HG02884 (cell line): ENCODE measurements around the gene DPYD.
A peak's percentile ranks its signal among the peaks of the same experiment; 100 is the strongest.

Experiments
- ATAC-seq: cut with Tn5 transposase; IDR thresholded peaks from one replicate; pipeline ENCODE4 v1.9.1; 2021; ENCODE audit warnings: mild to moderate bottlenecking, moderate library complexity; ENCODE audit not compliant: unreplicated experiment

Gene DPYD

DNA sequence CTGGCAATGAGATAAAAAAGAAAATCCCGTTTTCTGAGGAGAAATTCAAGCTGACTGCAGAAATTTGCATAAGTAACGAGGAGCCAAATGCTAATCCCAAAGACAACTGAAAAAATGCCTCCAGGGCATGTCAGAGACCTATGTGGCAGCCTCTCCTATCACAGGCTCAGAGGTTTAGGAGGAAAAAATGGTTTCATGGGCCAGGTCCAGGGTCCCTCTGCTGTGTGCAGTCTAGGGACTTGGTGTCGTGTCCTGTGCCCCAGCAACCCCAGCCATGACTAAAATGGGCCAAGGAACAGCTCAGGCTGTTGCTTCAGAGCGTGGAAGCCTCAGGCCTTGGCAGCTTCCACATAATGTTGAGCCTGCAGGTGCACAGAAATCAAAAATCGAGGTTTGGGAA, 456.5 kb downstream of the DPYD start:
- ATAC-seq: no peak

DNA sequence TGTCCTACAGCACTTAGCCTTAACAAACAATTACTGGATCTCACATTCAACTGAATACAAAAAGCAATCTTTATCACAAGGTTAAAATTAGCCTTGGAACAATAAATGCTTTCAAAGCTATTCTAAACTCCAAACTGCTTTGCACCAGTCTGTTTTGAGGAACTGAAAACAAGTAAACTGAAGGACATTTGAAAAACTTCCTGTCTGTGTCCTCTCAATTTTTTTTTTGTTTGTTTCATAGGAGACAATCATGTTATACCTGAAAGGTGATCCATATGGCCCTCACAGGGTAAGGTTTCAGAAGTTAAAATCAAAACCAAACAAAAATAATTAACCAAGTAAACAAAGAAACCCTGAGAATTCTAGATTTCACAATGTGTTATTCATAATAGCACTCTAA, 459.1 kb downstream of the DPYD start:
- ATAC-seq: peak; percentile 86

DNA sequence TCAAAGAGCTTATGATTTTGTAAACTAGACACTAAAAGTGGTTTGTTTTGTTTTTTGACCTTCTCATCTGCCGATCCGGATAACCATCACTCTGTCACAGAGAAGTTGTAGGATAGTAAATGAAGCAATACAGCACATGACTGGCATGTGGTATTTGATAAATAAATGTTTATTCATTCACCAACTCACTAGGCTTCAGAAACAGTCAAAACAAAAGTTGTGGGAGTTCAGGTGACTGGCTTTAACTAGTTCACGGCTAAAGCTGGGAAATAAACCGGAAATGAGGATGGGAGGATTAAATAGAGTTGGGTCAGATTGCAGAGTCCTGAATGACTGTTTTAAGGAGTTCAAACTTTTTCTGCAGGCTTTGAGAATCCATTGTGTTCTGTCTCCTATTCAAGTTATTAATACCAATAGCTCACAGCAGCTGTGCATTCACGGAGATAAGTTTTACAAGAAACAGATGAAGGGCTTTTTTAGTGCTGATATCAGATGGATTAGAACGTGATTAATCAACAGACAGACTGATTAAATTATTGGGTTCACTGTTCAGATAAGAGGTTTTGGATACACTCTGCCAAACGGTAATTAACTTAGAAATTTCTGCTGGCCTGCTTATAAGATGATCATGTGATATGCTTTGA, 463.3 kb downstream of the DPYD start:
- ATAC-seq: no peak

GRCh38 chr1:97451944-97452343, 468.9 kb downstream of the DPYD start:
- no peak for ATAC-seq

DNA sequence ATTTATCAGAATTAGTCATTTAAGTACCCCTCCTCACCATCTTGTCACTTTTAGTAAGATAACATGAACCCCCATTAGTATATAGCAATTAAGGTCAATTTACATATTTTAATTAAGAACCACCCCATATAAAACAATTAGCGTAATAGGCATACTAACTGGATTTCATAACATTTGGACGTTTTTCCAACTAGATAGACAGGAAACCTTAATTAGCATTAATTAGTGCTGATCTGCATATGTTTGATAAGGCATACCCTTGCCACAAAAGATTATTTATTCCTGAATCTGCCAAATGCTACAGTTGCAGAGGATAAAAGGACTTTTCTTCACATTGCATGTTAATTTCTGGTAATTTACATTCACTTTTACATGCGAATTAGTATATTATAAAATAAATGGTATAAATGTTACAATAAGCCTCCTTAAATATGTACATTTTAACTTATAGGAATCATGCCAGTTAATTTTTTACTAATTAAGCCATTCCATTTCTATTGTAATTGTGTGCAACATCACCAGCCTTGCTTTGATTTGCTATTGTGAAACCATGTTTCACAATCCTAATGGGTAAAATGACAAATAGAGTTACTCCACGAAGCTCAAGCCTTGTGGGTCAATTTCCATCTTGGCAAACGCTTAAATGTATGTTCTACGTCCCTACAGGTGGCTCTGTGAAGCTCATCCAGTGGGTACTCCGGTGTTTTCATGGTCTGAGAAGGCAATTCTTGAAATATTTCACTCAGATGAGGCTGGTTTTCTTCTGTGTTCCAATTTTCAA, 469.6 kb downstream of the DPYD start:
- no peak for ATAC-seq

- ATAC-seq: no peak
Observed at GRCh38 chr1:97441966-97442365, 478.9 kb downstream of the DPYD start.

DNA sequence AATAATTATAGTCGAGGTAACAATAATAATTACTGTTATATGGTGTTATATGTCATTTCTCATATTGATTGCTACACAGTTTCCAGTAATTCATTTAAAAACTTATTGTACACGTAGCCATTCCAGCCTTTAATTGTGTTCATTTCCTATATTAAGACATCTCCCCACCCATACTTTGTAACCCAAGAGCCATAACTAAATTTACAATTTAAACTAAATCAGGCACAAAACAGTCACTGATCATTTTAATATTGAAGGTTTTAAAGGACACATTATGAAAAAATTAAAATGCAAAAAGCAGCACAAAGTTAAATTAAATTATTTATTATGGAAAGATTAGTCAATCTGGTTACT, 487.0 kb downstream of the DPYD start:
- ATAC-seq: no peak

- ATAC-seq: no peak
Observed at GRCh38 chr1:97433094-97433823, 487.6 kb downstream of the DPYD start.

DNA sequence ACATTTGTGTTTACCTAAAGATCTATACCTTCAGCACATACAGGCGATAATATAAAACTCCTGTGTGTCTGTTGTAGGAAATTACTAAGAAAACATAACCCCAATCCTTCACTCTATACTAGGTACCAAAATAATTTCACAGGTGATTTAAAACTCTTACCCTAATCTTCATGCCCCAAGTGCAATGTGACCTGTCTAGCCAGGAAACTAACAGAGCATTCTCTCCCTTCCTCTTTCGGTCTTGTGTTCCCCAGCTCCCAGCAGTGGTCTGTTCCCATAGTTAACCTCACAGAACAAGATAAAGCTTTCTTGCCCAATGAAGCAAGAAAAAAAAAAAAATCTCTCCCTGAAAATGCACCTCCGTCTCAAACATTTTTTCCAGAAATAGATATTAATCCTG, 493.5 kb downstream of the DPYD start:
- no peak for ATAC-seq

DNA sequence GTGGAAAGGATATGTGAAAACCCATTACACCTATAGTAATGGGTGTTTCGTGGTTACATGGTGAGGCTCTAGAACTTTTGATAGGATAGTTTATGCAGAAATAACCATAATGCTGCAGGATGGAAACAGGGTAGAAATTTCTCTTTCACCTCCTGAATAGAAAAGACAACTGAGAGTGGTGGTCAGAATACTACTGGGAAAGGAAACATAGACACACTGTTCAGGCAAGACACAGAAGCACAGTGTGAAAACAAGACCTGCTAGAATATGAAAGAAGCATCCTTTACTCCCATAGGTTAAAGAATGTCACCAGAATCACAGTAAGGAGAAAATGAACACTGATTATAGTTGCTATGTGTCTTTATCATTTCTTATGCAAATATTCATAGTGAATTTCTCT, 496.6 kb downstream of the DPYD start:
- no peak for ATAC-seq

- ATAC-seq: no peak
Observed at GRCh38 chr1:97423403-97423802, 497.4 kb downstream of the DPYD start.

GRCh38 chr1:97417661-97418060, 503.2 kb downstream of the DPYD start:
- ATAC-seq: no peak

- no peak for ATAC-seq
Observed at GRCh38 chr1:97414682-97415312, 506.0 kb downstream of the DPYD start.

GRCh38 chr1:97412737-97413136, 508.1 kb downstream of the DPYD start:
- ATAC-seq: no peak

DNA sequence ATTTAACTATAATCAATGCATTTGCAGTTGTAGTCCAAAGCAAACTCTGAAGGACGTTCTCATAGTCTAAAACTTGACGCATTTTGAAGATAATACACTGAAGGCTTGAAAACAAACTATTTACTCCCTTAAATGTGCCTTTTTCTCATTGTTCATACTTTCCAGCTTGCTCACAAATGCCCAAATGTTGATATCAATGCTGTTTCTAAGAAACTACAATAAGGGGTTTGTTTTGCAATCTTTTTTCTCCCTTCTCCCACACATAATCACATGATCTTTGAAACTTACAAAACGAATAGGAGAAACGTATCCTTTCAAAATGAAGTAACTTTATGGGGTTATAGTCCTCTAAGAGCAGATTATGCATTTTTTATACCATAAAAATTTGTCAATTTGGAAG, 508.7 kb downstream of the DPYD start:
- no peak for ATAC-seq

GRCh38 chr1:97396463-97396862, 524.4 kb downstream of the DPYD start:
- no peak for ATAC-seq

DNA sequence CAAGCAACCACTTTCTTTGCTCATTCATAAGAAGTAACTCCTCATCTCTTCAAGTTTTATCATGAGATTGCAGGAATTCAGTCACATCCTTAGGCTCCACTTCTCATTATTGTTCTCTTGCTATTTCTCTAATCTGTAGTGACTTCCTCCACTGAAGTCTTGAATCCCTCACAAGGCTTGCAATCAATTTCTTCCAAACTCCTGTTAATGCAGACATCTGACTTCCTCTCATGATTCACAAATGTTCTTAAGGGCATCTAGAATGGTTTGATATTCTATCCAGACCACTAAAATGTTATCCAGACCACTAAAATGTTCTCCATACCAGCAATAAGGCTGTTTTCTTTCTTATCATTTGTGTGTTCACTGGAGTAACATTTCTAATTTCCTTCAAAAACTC, 528.1 kb downstream of the DPYD start:
- ATAC-seq: no peak

DNA sequence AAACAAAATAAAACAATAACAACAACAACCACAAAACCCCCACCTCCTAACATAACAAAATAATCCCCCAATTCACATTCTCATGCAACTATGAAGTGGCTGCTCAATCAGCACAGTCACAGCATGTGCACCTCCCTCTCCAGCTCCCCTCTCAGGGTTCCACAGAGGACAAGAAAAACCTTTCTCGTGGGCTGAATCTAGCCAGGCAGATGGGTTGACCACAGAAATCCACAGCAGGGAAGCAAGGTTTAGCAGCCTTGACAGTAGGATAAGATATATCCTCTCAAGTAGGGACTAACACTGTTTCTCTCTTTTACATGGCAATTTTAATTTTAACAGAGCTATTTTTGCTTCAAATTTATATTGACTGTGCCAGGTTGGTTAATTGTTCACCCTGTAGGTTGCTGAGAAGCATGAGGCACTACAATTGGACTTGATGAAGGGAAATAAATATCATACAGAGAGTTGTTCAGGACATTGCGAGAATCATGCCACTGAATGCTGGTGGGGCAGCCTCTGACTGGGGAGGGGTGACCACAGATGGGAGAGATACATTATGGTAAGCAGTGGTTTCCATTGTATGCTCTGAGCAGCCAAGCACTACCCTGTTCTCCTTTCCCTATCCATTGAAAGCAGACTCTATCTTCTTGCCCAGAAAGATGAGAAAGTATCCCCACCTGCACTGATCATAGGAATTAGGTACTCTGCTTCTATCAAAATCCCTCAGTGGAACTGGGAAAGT, 535.1 kb downstream of the DPYD start:
- ATAC-seq: no peak

DNA sequence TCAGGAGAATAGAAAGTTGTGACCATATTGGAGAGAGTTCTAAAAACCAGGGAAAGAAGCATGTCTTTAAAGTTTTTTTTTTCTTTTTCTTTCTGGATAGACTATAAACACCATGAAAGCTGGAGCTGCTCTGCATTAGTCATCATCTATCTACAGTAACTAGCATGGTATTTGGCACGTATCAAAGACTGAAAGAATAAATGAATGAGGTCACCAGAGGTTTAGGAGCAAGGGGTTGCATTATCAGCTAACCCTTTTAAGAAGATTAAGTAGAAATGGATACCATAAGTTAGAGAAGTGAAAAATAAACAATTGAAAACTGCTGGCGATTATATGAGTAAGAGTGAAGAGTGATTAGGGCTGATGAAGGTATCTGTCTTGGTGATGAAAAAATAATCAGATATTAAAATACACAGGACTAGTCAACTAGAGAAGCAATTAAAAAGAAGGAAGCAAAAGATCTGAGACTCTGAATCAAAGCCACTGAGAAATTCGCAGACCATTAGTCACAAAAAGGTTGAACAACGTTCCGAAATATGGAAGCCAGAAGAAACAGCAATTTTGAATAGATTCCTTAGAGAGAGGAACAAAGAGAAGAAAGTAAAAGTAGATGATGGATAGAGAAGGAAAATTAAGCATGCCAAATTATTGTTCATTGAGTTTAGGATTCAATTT, 536.4 kb downstream of the DPYD start:
- ATAC-seq: no peak

DNA sequence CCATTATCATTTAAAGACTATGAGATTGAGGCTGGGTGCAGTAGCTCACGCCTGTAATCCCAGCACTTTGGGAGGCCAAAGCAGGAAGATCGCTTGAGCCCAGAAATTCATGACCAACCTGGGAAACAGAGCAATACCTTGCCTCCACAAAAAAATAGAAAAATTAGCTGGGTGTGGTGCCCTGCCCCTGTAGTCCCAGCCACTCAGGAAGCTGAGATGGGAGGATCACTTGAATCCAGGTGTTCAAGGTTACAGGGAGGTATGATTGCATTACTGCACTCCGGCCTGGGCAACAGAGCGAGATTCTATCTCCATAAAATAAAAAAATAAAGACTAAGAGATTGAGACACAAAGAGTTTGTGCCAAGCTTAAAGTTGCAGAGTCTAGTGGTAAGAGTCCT, 537.0 kb downstream of the DPYD start:
- no peak for ATAC-seq
